Stimulated activated CD4-positive, alpha-beta T cell treated with anti-CD3 and anti-CD28 coated beads, Interleukin-1b, Interleukin-23, amount 100 ng/mL, for 48 hours (primary cell): ENCODE measurements around the gene PUM1.

Source experiments
- DNase-seq: peaks from one replicate; pipeline ENCODE4 v3.0.0-alpha.2; 2020

Gene PUM1

GRCh38 chr1:30903343-30904034 lies 162.0 kb downstream of the PUM1 start:
- no peak for DNase-seq

DNA sequence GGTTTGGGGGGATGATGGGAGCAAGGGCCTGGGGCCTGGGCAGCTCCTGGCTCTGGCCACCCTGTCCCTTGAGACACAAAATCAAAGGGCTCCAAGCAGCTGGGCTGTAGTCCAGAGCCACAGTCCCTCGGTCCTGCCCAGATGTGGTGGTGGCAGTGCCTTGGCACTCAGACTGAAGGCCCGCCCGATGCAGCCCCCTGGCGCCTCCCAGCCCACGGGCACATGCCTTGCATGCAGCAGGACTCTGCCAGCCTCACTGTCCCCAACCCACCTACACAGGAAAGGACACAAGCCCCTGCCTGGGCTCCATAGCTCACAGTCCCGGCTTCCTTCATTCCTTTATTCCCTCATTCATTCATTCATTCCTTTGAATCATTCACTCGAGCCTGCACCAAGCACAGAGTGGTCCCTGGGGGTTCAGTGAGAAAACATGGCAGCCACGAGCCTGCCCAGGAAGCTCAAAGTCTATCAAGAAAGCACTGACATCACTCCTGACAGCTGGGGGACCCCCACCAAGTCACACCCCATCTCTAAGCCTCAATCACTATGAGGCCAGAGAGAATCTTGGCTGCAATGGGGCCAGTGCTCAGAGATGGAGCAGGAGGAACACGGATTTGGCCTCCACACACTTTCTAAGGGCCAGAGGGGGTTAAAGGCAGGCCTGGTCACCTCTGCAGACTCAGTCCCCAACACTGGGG lies 162.8 kb downstream of the PUM1 start:
- DNase-seq, result no peak

DNA sequence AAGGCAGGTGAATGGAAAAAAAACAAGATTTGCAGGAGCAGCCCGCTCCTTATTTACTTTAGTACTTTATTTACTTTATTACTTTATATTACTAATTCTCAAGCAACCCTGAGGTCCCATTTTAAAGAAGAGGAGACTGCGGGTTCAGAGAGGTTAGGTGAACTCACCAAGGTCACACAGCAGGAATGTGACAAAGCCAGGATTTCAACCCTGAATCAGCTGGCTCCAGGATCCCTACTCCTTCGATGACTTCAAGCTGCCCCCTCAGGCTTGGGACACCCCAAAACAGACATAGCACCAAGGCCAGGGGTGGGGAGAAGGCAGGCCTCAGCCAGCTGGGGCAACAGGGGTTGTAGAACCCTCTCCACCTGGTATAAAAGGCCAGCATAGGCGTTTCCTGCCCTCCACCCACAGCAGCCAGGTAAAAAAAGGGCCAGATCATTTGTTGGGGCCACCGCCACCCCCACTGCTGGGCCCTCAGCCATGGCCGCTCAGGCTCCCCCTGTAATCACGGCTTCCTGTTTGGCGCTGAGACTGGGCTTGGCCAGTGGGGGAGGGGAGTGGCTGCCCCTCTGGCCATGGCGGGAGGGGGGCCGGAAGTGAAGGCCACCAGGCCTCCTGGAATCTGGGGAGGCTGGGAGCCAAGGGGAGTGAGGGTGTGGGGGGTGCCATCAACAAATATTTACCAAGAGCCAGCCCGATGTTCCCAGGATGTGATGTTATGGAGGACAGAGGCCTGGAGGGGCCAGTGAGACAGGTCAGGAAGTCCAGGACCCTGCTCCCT lies 163.5 kb downstream of the PUM1 start:
- no peak for DNase-seq

GRCh38 chr1:30900931-30901560 lies 164.5 kb downstream of the PUM1 start:
- no peak for DNase-seq

DNA sequence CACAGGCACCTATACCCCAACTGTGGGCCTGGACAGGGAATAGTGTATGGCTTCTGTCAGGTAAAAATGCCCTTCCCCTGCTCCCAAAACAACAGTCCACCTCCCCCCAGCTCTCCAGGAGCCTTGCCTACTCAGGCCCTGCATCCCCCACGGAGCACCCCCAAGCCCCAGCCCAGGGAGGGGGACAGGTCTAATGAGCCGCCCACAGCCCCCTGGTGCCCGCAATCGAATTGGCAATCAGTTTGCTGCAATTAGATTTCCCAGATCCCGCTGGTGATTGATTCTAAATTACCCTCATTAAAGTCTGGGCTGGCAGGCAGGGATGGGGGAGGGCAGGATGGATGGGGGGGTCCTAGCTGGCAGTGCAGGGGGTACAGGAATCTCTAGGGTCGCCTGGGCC lies 165.0 kb downstream of the PUM1 start:
- no peak for DNase-seq

- no peak for DNase-seq
Measured at GRCh38 chr1:30899577-30900389, 165.7 kb downstream of the PUM1 start.

DNA sequence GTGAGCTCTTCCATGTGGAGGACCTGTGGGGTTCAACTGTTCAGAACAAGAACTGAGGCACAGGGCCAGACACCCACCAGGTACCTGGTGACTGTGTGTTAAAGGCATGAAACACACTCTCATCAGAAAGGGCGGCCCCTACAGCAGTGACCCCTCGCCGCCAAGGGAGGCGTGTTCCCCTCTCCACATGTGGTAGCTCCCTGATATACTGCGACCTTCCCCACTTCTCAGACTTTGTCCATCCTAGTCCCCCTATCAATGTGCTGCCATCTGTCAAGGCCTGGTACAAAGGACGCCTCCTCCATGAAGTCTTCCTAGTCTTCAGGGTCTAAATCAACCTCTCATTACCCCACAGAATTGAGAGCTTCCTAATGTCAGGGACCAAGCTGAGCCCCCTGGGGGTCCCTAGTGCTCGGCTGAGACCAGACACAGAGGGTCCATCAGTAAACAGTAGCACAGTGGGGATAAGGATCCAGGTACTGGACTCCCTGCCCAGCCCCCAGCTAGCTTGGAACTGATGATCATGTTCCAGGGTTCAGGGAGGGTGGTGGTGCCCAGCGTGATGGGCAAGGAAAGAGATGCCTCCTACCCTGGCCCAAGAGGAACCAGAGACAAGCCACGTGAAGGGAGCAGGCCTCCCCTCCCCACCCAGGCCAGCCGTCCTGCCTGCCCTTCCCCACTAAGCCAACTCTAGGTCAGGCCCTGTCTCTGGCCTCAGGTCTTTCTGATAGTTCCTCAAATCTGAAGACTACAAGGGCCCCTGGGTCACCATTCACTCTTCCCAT lies 167.3 kb downstream of the PUM1 start:
- no peak for DNase-seq

- no peak for DNase-seq
Measured at GRCh38 chr1:30896905-30897304, 168.6 kb downstream of the PUM1 start.

GRCh38 chr1:30895944-30896660 lies 169.4 kb downstream of the PUM1 start:
- DNase-seq, result no peak

GRCh38 chr1:30895382-30895943 lies 170.1 kb downstream of the PUM1 start:
- DNase-seq, result no peak

GRCh38 chr1:30894508-30894973 lies 171.0 kb downstream of the PUM1 start:
- DNase-seq, result no peak

DNA sequence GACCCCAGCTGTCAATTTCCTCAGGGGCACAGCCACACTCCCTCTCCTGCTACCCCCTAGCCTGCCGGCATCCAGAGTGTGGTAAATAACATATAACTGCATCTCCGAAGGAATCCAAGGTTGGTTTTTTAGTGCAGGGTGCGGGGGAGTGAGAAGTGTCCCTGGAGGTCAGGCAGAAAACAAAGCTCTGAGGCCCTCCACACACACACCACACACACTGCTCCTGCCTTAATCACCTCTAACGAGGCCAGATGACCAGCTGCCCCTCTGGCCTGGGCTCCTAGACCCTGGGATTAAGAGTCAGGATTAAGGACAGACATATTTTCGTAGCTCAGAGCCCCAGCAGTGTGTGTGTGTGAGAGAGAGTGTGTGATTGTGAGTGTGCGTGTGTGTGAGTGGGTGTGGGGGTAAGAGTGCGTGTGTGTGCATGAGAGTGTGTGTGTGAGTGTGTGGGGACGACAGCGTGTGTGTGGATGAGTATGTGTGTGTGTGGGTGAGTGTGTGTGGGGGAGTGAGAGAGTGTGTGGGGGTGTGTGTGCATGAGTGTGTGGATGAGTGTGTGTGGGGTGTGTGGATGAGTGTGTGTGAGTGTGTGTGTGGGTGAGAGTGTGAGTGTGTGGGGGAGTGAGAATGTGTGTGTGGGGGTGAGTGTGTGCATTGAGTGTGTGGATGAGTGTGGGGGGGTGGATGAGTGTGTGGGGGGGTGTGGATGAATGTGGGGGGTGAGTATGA lies 171.6 kb downstream of the PUM1 start:
- DNase-seq, result no peak

DNA sequence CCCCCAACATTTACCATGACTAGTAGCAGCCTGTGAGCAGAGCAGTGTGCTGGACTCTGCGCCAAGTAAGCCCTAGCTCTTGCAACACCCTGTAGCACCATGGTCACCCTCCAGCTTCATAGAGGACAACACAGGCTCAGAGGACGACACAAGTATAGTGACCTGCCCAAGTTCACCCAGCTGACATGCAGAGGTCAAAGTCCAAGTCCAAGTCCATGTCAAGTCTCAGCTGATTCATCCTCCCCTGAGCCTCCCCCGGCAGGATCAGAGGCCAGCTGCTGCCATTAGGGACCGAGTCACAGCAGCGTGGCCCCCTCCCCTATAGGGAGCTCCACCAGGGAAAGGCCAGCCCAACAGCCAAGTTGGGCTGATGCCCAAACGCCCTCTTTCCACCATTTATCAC lies 172.8 kb downstream of the PUM1 start:
- no peak for DNase-seq

DNA sequence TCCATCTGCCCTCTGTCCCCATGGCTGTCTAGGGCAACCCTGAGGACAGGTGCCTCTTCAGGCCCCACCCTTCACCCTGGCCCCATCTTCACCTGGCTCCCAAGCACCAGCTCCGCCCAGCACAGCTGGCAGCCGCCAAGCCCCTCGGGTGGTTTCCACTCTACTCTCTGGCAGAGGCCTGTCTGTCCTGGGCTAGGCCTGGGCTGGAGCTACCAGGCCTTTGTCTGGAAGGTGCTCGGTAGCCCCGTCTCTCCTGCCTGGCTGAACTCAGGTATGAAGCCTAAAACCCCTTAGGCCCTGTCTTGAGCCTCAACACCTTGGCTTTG lies 174.3 kb downstream of the PUM1 start:
- DNase-seq, result no peak

DNA sequence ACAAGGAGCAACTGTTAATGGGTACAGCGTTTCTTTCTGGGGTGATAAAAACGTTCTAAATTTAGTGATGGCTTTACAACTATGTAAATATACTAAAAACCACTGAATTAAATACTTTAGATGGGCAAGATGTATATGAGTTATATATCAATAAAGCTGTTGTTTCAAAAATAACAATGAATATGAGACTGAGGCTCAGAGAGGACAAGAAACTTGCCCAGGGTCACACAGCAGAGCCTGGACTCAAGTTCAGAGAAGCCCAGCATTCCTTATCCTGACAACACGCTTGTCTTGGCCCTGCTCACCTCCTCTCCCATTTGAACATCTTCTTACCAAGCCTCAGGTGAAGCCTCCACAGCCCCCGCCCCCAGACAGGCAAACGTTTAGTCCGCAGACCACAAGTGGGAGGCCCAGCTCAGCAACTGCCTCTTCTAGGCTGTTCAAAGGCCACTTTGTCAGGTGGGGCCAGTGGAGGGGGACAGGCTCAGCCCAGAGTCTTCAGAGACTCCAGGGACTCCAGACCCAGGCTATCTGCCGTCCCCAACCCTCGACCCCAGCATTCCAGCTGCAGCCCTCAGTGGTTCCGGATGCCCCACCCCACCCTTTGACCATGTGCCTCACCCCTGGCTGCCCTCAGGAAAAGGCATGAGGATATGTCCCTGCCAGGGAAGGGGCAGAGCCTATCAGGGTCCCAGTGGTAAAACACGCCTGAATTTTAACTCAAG lies 174.9 kb downstream of the PUM1 start:
- DNase-seq, result no peak

DNA sequence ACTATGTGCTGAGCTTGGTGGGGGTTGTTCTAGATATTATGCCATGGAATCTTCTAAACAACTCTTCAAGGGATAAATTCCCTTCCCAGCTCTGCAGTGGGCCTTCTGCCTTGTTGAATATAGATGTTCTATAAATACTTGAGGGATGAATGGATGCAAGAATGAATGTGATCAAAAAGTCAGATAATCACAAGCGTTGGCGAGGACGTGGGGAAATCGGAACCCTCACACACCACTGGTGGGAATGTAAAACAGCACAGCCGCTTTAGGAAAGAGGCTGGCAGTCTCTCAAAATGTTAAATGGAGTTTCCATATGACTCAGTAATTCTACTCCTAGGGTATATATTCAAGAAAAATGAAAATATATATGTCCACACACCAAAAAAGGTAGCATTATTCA lies 176.0 kb downstream of the PUM1 start:
- DNase-seq, result no peak

DNA sequence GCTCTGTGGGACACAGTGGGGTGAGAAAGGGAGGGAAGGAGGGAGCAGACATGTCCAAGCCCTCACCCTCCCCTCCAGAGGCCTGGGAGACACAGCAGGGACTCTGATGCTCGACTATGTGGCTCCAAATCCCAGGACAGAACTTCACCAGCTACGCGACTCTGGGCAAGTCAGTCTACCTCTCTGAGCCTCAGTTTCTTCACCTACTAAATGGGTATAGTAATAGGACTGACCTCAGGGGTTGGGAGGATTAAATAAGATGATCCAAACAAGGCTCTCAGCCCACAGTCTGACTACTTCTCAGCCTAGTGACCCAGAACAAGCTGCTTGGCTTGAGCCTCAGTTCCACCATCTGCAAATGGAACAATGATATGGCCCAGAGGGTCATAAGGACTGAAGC lies 176.5 kb downstream of the PUM1 start:
- DNase-seq, result no peak

GRCh38 chr1:30888391-30888790 lies 177.1 kb downstream of the PUM1 start:
- DNase-seq, result no peak
